K562 (cell line): Measurements from ENCODE around the gene SYNJ2. TPM values are rescaled to one million over a fixed set of nuclear protein-coding genes. Genes with fewer than 3 reads are reported as not detected.

Experiments used
- CC2D1A ChIP-seq: fragments of 450-650 bp; IDR thresholded peaks from 2 replicates; pipeline ENCODE4 v1.6.1; 2017; ENCODE audit warnings: mild to moderate bottlenecking
- HEY1 ChIP-seq: fragments of 250-450 bp; sonication (Bioruptor Pico); IDR thresholded peaks from 2 replicates; pipeline ENCODE4 v1.5.0; 2020; ENCODE audit warnings: mild to moderate bottlenecking, moderate library complexity, borderline replicate concordance
- HIVEP1 ChIP-seq: fragments of 250-450 bp; sonication (Bioruptor Pico); IDR thresholded peaks from 2 replicates; pipeline ENCODE4 v1.4.0; 2020; ENCODE audit warnings: mild to moderate bottlenecking
- MAFF ChIP-seq: IDR thresholded peaks from 2 replicates; pipeline ENCODE4 v1.6.1; 2012; ENCODE audit warnings: low read length, improper control_type of control experiment
- ZFPM2 ChIP-seq: fragments of 250-450 bp; sonication (Bioruptor Pico); IDR thresholded peaks from 2 replicates; pipeline ENCODE4 v1.5.1; 2022; ENCODE audit warnings: mild to moderate bottlenecking
- polyA plus RNA-seq, 8 experiments: library from polyadenylated mRNA; depleted of rRNA in 4 of 8; stranded (reverse) in 5 of 8; unstranded in 3 of 8; fragments of >200 nt; fragmentation: Nextera tagmentation in 2 of 8; fragmentation: Illumina TruSeq in 1 of 8; extraction: Ambion mirVana in 2 of 8; extraction: Trizol in 1 of 8; gene quantifications; 2 replicates each; pipeline versions ENCODE4 v1.2.1 to v1.2.3, GENCODE V29; 2011 to 2014; ENCODE audit warnings: inconsistent platforms in 1 of 8, missing spikeins in 1 of 8
- total RNA-seq, 7 experiments: library from RNA; depleted of rRNA in 6 of 7; stranded (reverse); fragments of >200 nt in 6 of 7; fragmentation: Illumina TruSeq in 2 of 7; extraction: Trizol in 2 of 7; gene quantifications; 2 replicates each; pipeline versions ENCODE4 v1.2.1 to v1.2.3, GENCODE V29; 2011 to 2021; ENCODE audit warnings: low replicate concordance in 1 of 7
- TF ChIP-seq, protein P1 (sequence below): fragments of 450-650 bp; IDR thresholded peaks from 2 replicates; pipeline ENCODE4 v1.6.1; 2016; ENCODE audit warnings: low read depth
- TF ChIP-seq, protein P2 (sequence below): fragments of 450-650 bp; formaldehyde crosslinking; IDR thresholded peaks from 2 replicates; pipeline ENCODE4 v1.4.0; 2022; ENCODE audit warnings: missing genetic modification characterization
- TF ChIP-seq, protein P3 (sequence below): sonication (generic); formaldehyde crosslinking; IDR thresholded peaks from 2 replicates; pipeline ENCODE4 v1.8.1; 2023; ENCODE audit warnings: missing genetic modification reagents, mild to moderate bottlenecking, borderline replicate concordance
- TF ChIP-seq, protein P4 (sequence below): sonication (generic); formaldehyde crosslinking; IDR thresholded peaks from 2 replicates; pipeline ENCODE4 v1.8.0; 2022; ENCODE audit warnings: mild to moderate bottlenecking, missing genetic modification reagents

Gene SYNJ2
- total and polyA plus RNA-seq, 9 of the 15 experiments (the other 6 are each of a cell fraction or from before 2014, with no cell fraction given): 3.0 to 27.7 (median 17.8) TPM

- TF ChIP-seq, protein P1, sequence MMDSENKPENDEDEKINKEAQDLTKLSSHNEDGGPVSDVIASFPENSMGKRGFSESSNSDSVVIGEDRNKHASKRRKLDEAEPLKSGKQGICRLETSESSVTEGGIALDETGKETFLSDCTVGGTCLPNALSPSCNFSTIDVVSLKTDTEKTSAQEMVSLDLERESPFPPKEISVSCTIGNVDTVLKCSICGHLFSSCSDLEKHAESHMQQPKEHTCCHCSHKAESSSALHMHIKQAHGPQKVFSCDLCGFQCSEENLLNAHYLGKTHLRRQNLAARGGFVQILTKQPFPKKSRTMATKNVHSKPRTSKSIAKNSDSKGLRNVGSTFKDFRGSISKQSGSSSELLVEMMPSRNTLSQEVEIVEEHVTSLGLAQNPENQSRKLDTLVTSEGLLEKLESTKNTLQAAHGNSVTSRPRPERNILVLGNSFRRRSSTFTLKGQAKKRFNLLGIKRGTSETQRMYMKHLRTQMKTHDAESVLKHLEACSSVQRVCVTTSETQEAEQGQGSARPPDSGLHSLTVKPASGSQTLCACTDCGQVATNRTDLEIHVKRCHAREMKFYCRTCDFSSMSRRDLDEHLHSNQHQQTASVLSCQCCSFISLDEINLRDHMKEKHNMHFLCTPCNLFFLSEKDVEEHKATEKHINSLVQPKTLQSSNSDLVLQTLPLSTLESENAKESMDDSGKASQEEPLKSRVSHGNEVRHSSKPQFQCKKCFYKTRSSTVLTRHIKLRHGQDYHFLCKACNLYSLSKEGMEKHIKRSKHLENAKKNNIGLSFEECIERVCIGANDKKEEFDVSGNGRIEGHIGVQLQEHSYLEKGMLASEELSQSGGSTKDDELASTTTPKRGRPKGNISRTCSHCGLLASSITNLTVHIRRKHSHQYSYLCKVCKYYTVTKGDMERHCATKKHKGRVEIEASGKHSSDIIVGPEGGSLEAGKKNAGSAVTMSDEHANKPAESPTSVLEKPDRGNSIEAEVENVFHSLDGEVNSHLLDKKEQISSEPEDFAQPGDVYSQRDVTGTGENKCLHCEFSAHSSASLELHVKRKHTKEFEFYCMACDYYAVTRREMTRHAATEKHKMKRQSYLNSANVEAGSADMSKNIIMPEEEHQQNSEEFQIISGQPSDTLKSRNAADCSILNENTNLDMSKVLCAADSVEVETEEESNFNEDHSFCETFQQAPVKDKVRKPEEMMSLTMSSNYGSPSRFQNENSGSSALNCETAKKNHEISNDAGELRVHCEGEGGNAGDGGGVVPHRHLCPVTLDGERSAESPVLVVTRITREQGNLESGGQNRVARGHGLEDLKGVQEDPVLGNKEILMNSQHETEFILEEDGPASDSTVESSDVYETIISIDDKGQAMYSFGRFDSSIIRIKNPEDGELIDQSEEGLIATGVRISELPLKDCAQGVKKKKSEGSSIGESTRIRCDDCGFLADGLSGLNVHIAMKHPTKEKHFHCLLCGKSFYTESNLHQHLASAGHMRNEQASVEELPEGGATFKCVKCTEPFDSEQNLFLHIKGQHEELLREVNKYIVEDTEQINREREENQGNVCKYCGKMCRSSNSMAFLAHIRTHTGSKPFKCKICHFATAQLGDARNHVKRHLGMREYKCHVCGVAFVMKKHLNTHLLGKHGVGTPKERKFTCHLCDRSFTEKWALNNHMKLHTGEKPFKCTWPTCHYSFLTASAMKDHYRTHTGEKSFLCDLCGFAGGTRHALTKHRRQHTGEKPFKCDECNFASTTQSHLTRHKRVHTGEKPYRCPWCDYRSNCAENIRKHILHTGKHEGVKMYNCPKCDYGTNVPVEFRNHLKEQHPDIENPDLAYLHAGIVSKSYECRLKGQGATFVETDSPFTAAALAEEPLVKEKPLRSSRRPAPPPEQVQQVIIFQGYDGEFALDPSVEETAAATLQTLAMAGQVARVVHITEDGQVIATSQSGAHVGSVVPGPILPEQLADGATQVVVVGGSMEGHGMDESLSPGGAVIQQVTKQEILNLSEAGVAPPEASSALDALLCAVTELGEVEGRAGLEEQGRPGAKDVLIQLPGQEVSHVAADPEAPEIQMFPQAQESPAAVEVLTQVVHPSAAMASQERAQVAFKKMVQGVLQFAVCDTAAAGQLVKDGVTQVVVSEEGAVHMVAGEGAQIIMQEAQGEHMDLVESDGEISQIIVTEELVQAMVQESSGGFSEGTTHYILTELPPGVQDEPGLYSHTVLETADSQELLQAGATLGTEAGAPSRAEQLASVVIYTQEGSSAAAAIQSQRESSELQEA: no peak
- TF ChIP-seq HIVEP1 (CRISPR knock-in tag) (no peak), ZFPM2 (CRISPR knock-in tag) (no peak), MAFF (no peak), CC2D1A (peak; percentile 23; the same call in 1 of the 2 replicates), HEY1 (CRISPR knock-in tag) (no peak)
- TF ChIP-seq, protein P2, sequence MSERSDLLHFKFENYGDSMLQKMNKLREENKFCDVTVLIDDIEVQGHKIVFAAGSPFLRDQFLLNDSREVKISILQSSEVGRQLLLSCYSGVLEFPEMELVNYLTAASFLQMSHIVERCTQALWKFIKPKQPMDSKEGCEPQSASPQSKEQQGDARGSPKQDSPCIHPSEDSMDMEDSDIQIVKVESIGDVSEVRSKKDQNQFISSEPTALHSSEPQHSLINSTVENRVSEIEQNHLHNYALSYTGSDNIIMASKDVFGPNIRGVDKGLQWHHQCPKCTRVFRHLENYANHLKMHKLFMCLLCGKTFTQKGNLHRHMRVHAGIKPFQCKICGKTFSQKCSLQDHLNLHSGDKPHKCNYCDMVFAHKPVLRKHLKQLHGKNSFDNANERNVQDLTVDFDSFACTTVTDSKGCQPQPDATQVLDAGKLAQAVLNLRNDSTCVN (CRISPR knock-in tag): no peak
- TF ChIP-seq, protein P3, sequence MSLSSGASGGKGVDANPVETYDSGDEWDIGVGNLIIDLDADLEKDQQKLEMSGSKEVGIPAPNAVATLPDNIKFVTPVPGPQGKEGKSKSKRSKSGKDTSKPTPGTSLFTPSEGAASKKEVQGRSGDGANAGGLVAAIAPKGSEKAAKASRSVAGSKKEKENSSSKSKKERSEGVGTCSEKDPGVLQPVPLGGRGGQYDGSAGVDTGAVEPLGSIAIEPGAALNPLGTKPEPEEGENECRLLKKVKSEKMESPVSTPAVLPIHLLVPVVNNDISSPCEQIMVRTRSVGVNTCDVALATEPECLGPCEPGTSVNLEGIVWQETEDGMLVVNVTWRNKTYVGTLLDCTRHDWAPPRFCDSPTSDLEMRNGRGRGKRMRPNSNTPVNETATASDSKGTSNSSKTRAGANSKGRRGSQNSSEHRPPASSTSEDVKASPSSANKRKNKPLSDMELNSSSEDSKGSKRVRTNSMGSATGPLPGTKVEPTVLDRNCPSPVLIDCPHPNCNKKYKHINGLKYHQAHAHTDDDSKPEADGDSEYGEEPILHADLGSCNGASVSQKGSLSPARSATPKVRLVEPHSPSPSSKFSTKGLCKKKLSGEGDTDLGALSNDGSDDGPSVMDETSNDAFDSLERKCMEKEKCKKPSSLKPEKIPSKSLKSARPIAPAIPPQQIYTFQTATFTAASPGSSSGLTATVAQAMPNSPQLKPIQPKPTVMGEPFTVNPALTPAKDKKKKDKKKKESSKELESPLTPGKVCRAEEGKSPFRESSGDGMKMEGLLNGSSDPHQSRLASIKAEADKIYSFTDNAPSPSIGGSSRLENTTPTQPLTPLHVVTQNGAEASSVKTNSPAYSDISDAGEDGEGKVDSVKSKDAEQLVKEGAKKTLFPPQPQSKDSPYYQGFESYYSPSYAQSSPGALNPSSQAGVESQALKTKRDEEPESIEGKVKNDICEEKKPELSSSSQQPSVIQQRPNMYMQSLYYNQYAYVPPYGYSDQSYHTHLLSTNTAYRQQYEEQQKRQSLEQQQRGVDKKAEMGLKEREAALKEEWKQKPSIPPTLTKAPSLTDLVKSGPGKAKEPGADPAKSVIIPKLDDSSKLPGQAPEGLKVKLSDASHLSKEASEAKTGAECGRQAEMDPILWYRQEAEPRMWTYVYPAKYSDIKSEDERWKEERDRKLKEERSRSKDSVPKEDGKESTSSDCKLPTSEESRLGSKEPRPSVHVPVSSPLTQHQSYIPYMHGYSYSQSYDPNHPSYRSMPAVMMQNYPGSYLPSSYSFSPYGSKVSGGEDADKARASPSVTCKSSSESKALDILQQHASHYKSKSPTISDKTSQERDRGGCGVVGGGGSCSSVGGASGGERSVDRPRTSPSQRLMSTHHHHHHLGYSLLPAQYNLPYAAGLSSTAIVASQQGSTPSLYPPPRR (CRISPR knock-in tag): 0 out of 2 replicates have a peak, but pooled peaks have one; percentile 44
- TF ChIP-seq, protein P4, sequence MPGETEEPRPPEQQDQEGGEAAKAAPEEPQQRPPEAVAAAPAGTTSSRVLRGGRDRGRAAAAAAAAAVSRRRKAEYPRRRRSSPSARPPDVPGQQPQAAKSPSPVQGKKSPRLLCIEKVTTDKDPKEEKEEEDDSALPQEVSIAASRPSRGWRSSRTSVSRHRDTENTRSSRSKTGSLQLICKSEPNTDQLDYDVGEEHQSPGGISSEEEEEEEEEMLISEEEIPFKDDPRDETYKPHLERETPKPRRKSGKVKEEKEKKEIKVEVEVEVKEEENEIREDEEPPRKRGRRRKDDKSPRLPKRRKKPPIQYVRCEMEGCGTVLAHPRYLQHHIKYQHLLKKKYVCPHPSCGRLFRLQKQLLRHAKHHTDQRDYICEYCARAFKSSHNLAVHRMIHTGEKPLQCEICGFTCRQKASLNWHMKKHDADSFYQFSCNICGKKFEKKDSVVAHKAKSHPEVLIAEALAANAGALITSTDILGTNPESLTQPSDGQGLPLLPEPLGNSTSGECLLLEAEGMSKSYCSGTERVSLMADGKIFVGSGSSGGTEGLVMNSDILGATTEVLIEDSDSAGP (CRISPR knock-in tag): 0 out of 2 replicates have a peak, but pooled peaks have one; percentile 21
Measured at GRCh38 chr6:157982563-157983405, 1.1 kb downstream of the SYNJ2 start (continued).
